Activated T-cell treated with anti-CD3 and anti-CD28 coated beads for 4 hours (primary cell): ENCODE results near the gene CDCP2.
"Not testable (repeated sequence)": the region's sequence is repeated elsewhere in the genome, so short reads cannot be mapped to it uniquely, and the experiment has no call there.

Experiments used
- DNase-seq: peaks from one replicate; pipeline ENCODE4 v3.0.0-alpha.2; 2020

CDCP2 gene

GRCh38 chr1:54114001-54114400 is 38.8 kb downstream of the CDCP2 start:
- no peak for DNase-seq

GRCh38 chr1:54112705-54113368 is 40.0 kb downstream of the CDCP2 start:
- no peak for DNase-seq

- no peak for DNase-seq
Observed at GRCh38 chr1:54112027-54112426, 40.8 kb downstream of the CDCP2 start.

DNA sequence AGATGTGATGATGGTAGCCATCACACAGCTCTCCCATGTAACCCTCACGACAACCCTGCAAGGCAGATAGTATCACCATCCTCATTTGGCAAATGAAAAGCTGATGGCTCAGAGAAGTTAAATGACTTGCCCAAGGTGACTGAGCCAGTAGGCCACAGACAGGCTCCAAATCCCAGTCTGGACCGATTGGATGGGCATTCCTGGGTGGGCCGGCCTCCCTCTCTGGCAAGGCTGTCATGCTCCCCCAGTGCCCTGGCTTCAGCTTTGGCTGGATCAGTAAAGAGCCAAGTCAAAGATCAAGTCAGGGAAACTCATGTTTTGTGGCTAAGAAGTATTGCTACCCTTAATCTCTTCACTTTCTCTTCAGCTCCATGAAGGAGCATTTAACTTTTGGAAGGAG is 41.2 kb downstream of the CDCP2 start:
- no peak for DNase-seq

- no peak for DNase-seq
Observed at GRCh38 chr1:54110996-54111395, 41.8 kb downstream of the CDCP2 start.

GRCh38 chr1:54109129-54110090 is 43.4 kb downstream of the CDCP2 start:
- DNase-seq = no peak

GRCh38 chr1:54108156-54108555 is 44.6 kb downstream of the CDCP2 start:
- no peak for DNase-seq

GRCh38 chr1:54107131-54107530 is 45.7 kb downstream of the CDCP2 start:
- no peak for DNase-seq

- no peak for DNase-seq
Observed at GRCh38 chr1:54105736-54106269, 47.0 kb downstream of the CDCP2 start.

- no peak for DNase-seq
Observed at GRCh38 chr1:54105080-54105479, 47.7 kb downstream of the CDCP2 start.

DNA sequence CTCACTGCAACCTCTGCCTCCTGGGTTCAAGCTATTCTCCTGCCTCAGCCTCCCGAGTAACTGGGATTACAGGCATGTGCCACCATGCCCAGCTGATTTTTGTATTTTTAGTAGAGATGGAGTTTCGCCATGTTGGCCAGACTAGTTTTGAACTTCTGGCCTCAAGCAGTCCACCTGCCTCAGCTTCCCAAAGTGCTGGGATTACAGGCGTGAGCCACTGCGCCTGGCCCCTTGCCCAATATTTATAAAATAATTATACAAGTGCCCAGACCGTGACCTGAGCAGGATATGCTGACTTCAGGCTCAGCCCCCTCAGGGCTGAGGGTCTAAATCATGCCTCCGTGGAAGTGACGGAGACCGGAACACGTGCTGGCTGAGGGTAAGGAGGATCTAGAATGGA is 48.2 kb downstream of the CDCP2 start:
- DNase-seq = not testable (repeated sequence)

DNA sequence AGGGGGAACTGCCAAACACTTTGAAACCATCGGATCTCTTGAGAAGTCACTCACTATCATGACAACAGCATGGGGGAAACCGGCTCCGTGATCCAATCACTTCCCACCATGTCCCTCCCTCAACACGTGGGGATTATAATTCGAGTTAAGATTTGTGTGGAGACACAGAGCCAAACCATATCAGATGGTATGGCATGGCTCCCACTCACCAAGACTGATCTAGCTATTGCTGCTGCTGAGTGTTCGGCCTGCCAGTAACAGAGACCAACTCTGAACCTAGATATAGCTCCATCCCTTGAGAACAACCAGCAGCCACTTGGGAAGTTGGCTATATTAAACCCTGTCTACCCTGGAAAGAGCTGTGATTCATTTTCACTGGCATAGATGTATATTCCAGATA is 49.4 kb downstream of the CDCP2 start:
- DNase-seq = no peak

DNA sequence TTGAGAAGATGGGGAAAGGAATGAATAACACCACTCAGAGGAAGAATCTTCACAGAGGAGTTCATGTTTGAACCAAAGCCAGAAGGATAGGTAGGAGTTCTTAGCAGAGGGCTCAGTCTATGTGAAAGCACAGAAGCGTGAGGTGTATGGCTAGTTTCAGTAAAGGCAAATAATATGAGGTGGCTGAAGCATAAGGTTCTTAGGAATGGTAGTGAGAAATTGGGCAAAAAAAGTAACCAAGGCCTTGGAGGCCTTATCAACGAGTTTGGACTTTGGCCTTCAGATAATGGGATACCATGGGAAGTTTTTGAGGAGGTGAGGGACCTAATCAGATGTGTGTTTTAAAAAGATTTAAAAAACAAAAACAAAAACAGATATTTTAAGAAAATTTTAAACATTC is 52.3 kb downstream of the CDCP2 start:
- no peak for DNase-seq

- DNase-seq = no peak
Observed at GRCh38 chr1:54099061-54099610, 53.7 kb downstream of the CDCP2 start.

GRCh38 chr1:54096877-54097240 is 55.9 kb downstream of the CDCP2 start:
- no peak for DNase-seq

- no peak for DNase-seq
Observed at GRCh38 chr1:54096227-54096876, 56.4 kb downstream of the CDCP2 start.

DNA sequence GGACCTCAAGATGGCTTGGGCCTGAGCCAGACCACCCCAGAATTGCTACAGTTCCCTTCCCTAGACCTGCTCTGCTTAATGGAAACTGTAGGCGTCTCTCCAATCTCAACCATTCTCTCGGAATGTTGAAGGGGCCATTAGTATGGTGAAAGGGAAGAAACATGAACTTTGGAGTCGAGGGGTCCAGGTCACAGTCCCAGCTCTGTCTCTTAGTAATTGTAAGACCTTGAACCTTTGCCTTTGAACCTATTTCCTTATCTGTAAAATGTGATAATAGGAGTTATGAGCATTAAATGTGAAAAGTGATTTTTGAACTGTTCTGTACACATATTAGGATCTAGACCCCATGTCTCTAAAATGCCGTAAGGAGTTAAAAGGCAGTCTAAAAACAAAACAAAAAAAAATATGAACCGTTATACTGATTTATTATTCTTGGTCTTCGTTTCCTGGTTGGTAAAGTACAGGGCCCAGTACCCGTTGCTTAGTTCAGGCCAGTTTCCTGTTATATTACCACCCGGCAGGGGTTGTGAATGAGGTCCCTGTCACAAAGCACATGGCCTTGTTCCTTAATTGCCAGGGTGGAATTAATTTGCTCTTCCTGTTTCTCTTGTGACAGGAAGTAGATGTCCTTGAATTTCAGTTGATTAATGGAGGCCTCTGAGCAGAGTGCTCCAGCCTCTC is 57.1 kb downstream of the CDCP2 start:
- no peak for DNase-seq

DNA sequence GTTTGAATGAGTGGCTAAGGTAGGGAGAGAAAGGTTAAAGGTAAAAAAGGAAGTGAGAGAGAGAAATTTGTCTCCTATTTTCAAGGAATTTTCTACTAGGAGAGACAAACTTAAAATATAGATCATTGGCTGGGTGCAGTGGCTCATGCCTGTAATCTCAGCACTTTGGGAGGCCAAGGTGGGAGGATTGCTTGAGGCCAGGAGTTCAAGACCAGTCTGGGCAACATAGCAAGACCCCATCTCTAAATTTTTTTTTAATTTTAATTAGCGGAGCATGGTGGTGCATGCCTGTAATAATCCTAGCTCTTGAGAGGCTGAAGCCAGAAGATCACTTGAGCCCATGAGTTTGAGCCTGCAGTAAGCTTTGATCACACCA is 58.1 kb downstream of the CDCP2 start:
- DNase-seq = not testable (repeated sequence)

- no peak for DNase-seq
Observed at GRCh38 chr1:54094001-54094729, 58.6 kb downstream of the CDCP2 start.

- DNase-seq = no peak
Observed at GRCh38 chr1:54091666-54092065, 61.1 kb downstream of the CDCP2 start.

DNA sequence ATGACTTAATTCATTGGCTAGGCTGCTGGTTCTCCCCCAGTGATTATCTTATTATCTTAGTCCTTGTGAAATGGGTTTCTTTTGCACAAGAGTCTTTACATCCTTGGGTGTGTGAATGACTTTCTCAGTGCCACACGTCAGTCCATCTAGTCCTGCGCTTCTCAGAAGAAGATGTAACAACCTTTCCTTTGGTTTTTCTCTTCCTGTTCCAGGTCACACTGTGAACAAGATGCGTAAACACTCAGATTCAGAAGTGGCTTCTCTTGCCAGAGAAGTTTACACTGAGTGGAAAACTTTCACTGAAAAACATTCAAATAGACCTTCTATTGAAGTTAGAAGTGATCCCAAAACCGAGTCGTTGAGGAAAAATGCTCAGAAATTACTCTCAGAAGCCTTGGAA is 64.4 kb downstream of the CDCP2 start:
- no peak for DNase-seq

GRCh38 chr1:54086754-54087153 is 66.0 kb downstream of the CDCP2 start:
- no peak for DNase-seq
